Activated CD4-positive, alpha-beta T cell treated with anti-CD3 and anti-CD28 coated beads, Interleukin-2, amount 50 U/mL, for 48 hours (primary cell): Measurements from ENCODE around the gene TCF4.
A peak's percentile ranks its signal among the peaks of the same experiment; 100 is the strongest.

Experiments
- DNase-seq, 2 experiments: peaks; one replicate each; pipeline ENCODE4 v3.0.0-alpha.2; 2020

Gene TCF4

GRCh38 chr18:55337908-55338521 is 250.0 kb downstream of the TCF4 start:
- no peak for DNase-seq

- DNase-seq = no peak
These were observed 250.9 kb downstream of the TCF4 start for GRCh38 chr18:55337138-55337537.

GRCh38 chr18:55336438-55337100 is 251.4 kb downstream of the TCF4 start:
- DNase-seq = no peak

GRCh38 chr18:55334875-55335274 is 253.1 kb downstream of the TCF4 start:
- DNase-seq = no peak

GRCh38 chr18:55331301-55331700 is 256.7 kb downstream of the TCF4 start:
- DNase-seq = no peak

- DNase-seq = no peak
These were observed 259.7 kb downstream of the TCF4 start for GRCh38 chr18:55328301-55328700.

- DNase-seq = no peak
These were observed 260.5 kb downstream of the TCF4 start for GRCh38 chr18:55327454-55327853.

GRCh38 chr18:55326134-55326533 is 261.9 kb downstream of the TCF4 start:
- no peak for DNase-seq

- DNase-seq = no peak
These were observed 263.8 kb downstream of the TCF4 start for GRCh38 chr18:55324166-55324565.

- no peak for DNase-seq
These were observed 264.7 kb downstream of the TCF4 start for GRCh38 chr18:55323051-55323994.

GRCh38 chr18:55322178-55322735 is 265.7 kb downstream of the TCF4 start:
- DNase-seq = no peak

- peak; percentile 10 to 22 for DNase-seq
These were observed 266.5 kb downstream of the TCF4 start for GRCh38 chr18:55321265-55322177.

- no peak for DNase-seq
These were observed 267.3 kb downstream of the TCF4 start for GRCh38 chr18:55320424-55321264.

- no peak for DNase-seq
These were observed 268.4 kb downstream of the TCF4 start for GRCh38 chr18:55319459-55320193.

- DNase-seq = no peak
These were observed 269.0 kb downstream of the TCF4 start for GRCh38 chr18:55318951-55319441.

- DNase-seq = no peak
These were observed 270.1 kb downstream of the TCF4 start for GRCh38 chr18:55317864-55318263.

GRCh38 chr18:55317324-55317723 is 270.7 kb downstream of the TCF4 start:
- DNase-seq = no peak

GRCh38 chr18:55316486-55317184 is 271.4 kb downstream of the TCF4 start:
- no peak for DNase-seq

- no peak for DNase-seq
These were observed 273.3 kb downstream of the TCF4 start for GRCh38 chr18:55314615-55315237.
